Activated T-cell treated with anti-CD3 and anti-CD28 coated beads, Interleukin-2, amount 50 U/mL, for 72 hours (primary cell): ENCODE data around the gene CD164. TPM values are rescaled to one million over a fixed set of nuclear protein-coding genes. Genes with fewer than 3 reads are reported as not detected.

Source experiments
- ATAC-seq, 2 donors: fragments of 150-1000 bp; cut with Tn5 transposase; replicated peaks in 1 of 2; 2 replicates each; pipeline ENCODE4 v1.10.0; 2021; ENCODE audit warnings: moderate library complexity in 2 of 2, mild to moderate bottlenecking in 1 of 2
- DNase-seq, 2 donors: peaks; one replicate each; pipeline ENCODE4 v3.0.0; 2021 to 2022; ENCODE audit warnings: mixed read lengths in 1 of 2
- H3K27ac Mint-ChIP-seq: one replicate; pipeline ENCODE4 v1.8.0; 2022; ENCODE audit warnings: mild to moderate bottlenecking, moderate library complexity, mixed read lengths
- H3K27me3 Mint-ChIP-seq: one replicate; pipeline ENCODE4 v1.8.0; 2022; ENCODE audit warnings: low read depth, mixed read lengths
- H3K36me3 Mint-ChIP-seq, 2 donors: one replicate each; pipeline ENCODE4 v1.8.0; 2022; ENCODE audit warnings: mixed read lengths in 2 of 2, mild to moderate bottlenecking in 1 of 2; ENCODE audit not compliant: insufficient read depth in 2 of 2
- H3K4me1 Mint-ChIP-seq: one replicate; pipeline ENCODE4 v1.8.0; 2022; ENCODE audit warnings: low read depth, mixed read lengths
- H3K4me3 Mint-ChIP-seq, 2 donors: one replicate each; pipeline ENCODE4 v1.8.0; 2022; ENCODE audit warnings: mild to moderate bottlenecking in 2 of 2, mixed read lengths in 2 of 2, moderate library complexity in 2 of 2
- H3K9me3 Mint-ChIP-seq, 2 donors: one replicate each; pipeline ENCODE4 v1.8.0; 2022; ENCODE audit warnings: mixed read lengths in 2 of 2
- total RNA-seq, 2 donors: library from RNA; stranded (reverse); gene quantifications; one replicate each; pipeline ENCODE4 v1.2.3, GENCODE V29; 2022

CD164 gene
- 100 to 1,000 TPM; 164 to 215 TPM for total RNA-seq

DNA sequence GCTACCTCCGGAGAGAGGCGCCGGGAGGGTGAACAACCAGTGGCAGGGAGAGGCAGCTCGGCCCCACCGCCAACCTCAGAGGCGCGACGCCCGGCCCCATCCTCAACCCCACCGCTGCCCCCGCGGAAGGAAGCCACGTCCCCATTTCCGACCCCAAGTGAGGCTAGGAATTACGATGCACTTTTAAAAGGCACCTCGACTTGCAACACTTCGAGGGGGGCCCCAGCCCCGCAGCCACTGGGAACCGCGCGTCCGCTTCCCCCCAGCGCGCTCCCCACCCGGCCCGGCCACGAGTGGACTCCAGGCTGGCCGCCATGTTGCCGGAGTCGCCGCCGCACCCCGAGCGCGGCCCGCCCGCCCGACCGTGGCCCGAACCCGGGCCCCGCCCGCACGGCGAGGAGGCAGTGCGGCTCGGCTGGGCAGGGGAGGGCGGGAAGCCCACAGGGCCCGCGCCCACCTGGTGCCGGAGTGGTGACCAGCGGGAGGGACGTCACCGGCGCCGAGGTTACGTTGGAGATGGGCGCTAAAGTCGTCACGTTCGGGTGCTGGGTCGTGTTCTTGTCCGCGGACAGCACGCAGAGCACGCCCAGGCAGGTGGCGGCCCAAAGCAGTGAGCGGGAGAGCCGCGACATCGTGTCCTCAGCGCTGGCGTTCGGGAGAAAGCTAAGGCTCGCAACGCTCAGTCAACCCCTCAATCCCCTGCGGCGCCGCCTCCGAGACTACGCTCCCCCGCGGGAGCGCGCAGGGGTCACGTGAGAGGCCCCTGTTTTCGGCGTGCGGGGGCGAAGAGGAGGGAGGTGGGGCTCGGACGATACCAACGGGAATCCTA, at the start of gene CD164:
Gene CD164, minus strand, starts transcription at position 721 of the 829 bp plus-strand sequence. Its CDS starts 89 bp downstream, at position 632.
- H3K27me3 Mint-ChIP-seq, result no peaks in the 10 kb centered on the region
- ATAC-seq (peak; percentile 66), DNase-seq (peak; percentile 94 to 97)
- H3K4me3 Mint-ChIP-seq, result peak within 1 kb of the TSS; percentile 92 to 99
- H3K9me3 Mint-ChIP-seq, result no peaks in the 10 kb centered on the region
- H3K4me1 Mint-ChIP-seq, result peaks cover 55% of the 10 kb centered on the region
- H3K36me3 Mint-ChIP-seq, result peaks cover 16 to 26% of the 10 kb centered on the region in 2 donors
- peak within 1 kb of the TSS; percentile 100 for H3K27ac Mint-ChIP-seq

GRCh38 chr6:109429496-109429895, 47.2 kb upstream of the CD164 start:
- Mint-ChIP-seq H3K4me3 (no peak overlapping the region), H3K4me1 (no peaks in the 10 kb centered on the region), H3K27me3 (no peaks in the 10 kb centered on the region), H3K9me3 (no peaks in the 10 kb centered on the region), H3K27ac (no peak overlapping the region), H3K36me3 (no peaks in the 10 kb centered on the region)
- DNase-seq (no peak), ATAC-seq (no peak)

DNA sequence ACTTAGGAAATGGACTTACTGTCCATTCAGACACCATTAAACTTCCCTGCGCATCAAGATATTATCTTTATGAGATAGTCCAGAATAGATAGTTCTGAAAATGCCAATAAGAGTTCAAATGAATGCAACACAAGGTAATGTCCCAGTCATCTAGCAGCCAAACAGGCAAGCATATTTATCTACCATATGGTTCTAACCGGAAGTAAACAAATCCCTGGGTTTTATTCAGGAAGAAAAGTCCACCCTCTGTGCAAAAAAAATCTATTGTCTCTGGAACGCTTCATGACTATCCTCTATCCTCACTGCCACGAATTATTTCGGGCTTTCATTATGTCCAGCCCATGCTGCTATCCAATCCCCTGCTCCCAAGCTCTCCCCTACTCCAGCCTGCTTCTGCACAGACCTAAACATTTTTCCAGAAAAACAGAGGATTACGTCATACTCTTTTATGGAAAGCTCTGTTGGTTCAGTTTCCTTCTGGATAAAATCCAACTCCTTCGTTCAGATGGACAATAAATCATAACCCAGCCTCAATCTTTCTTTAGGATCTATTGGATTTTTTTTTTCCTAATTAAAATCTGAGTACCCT, 46.7 kb upstream of the CD164 start:
- H3K9me3 Mint-ChIP-seq, result no peaks in the 10 kb centered on the region
- ATAC-seq, result no peak
- H3K27ac Mint-ChIP-seq, result no peak overlapping the region

DNA sequence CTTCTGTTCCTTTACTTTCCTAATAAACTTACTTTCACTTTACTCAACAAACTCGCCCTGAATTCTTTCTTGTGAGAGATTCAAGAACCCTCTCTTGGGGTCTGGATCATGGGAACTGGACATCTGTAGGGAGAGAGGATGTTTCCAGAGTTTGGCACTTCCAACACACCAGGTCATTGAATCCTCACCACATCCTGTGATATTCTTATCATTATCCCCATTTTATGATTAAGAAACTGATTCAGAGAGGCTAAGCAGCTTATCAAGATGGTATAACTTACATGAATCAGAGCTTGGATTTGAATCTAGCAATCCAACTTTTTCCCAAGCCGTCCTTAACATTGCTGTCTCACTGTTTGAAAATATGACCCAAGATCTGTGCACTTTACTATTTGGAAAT, 42.7 kb upstream of the CD164 start:
- ATAC-seq (no peak), DNase-seq (no peak)
- Mint-ChIP-seq H3K27ac (no peak overlapping the region), H3K27me3 (no peaks in the 10 kb centered on the region), H3K4me3 (no peak overlapping the region), H3K4me1 (no peaks in the 10 kb centered on the region), H3K9me3 (no peaks in the 10 kb centered on the region), H3K36me3 (no peaks in the 10 kb centered on the region)

More for the DNA sequence above, 46.7 kb upstream of the CD164 start:
- Mint-ChIP-seq H3K27me3 (no peaks in the 10 kb centered on the region), H3K4me1 (no peaks in the 10 kb centered on the region), H3K36me3 (no peaks in the 10 kb centered on the region), H3K4me3 (no peak overlapping the region)
- DNase-seq, result no peak

- no peak for ATAC-seq
- no peak for DNase-seq
- no peaks in the 10 kb centered on the region for H3K9me3 Mint-ChIP-seq
- H3K27me3 Mint-ChIP-seq, result no peaks in the 10 kb centered on the region
- H3K4me1 Mint-ChIP-seq, result no peaks in the 10 kb centered on the region
- H3K27ac Mint-ChIP-seq, result no peak overlapping the region
- H3K4me3 Mint-ChIP-seq, result no peak overlapping the region
- H3K36me3 Mint-ChIP-seq, result no peaks in the 10 kb centered on the region
Measured at GRCh38 chr6:109421184-109421583, 38.9 kb upstream of the CD164 start.

DNA sequence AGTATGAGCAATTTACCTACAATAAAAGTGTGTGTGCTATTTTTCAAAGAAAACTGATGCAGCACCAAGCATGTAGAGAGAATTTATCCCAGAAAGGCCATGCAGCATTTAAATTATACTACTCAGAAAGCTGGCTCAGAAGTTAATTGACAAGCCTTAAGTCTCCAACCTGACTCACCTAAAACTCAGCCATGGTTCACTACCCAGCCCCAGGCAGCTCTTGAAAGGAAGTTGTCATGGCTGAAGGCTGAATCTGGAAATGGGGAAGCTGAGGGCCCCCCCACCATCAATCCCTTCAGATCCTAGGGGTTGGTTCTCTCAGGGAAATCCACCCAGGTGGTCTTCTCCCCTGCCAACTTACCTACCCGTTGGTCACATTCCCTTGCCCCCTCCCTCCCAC, 38.5 kb upstream of the CD164 start:
- H3K27ac Mint-ChIP-seq, result no peak overlapping the region
- H3K9me3 Mint-ChIP-seq, result no peaks in the 10 kb centered on the region
- no peaks in the 10 kb centered on the region for H3K36me3 Mint-ChIP-seq
- H3K4me3 Mint-ChIP-seq, result no peak overlapping the region
- no peaks in the 10 kb centered on the region for H3K27me3 Mint-ChIP-seq
- DNase-seq (no peak), ATAC-seq (no peak)
- H3K4me1 Mint-ChIP-seq, result no peaks in the 10 kb centered on the region

DNA sequence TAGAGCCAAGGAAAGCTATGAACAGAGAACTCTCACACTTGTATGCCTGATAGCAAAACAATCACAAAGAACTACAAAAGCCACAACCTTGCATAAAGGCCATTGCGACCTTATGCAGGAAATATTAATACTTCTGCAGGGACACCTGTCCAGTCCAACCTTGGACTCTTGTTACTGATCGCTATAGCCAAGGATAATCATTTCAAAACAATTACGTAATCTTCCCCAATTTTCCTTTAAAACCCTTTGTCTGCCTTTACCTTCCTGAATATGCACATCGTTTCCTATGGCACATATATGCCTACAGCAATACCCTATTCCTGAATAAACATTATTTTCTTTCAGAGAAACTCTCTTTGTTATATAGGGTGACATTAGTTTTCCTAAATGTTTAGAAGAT, 35.4 kb upstream of the CD164 start:
- Mint-ChIP-seq H3K27ac (no peak overlapping the region), H3K27me3 (no peaks in the 10 kb centered on the region), H3K36me3 (no peaks in the 10 kb centered on the region), H3K4me1 (no peaks in the 10 kb centered on the region), H3K9me3 (no peaks in the 10 kb centered on the region), H3K4me3 (no peak overlapping the region)
- ATAC-seq (no peak), DNase-seq (no peak)

DNA sequence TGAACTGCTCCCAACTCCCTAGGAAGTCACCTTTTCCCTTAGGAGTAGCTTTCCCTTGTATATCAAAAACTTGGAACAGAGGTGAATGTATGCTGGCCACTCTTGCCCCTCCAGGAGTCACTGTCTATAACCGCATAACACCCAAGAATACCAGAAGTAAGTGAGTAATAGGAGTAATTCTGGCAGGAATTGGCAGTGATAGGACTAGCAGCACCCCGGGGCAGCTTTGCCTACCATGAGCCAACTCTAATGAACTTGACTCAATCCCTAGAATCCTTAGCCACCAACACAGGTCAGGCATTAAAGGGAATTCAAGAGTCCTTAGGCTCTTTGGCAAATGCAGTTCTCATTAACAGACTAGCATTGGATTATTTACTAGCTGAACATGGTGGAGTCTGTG, 28.8 kb upstream of the CD164 start:
- no peak for DNase-seq
- H3K27ac Mint-ChIP-seq, result no peak overlapping the region
- no peak overlapping the region for H3K4me3 Mint-ChIP-seq
- no peak for ATAC-seq
- no peaks in the 10 kb centered on the region for H3K4me1 Mint-ChIP-seq
- no peaks in the 10 kb centered on the region for H3K36me3 Mint-ChIP-seq
- H3K27me3 Mint-ChIP-seq, result no peaks in the 10 kb centered on the region
- H3K9me3 Mint-ChIP-seq, result peaks cover 0 to 2% of the 10 kb centered on the region in 2 donors

DNA sequence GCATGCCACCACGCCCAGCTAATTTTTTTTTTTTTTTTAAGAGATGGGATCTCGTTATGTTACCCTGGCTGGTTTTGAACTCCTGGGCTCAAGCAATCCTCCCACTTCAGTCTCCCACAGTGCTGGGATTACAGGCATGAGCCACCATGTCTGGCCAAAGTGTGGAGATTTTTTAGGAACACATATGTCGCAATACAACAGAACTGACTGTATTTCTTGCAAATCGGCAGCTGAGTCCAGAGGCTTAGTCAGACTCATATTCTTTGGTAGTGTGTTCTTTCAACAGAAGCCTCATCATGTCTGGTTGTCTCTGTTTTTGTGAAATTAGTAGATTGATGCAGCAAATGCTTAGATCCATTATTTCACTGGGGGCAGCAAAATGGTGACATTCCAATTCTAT, 23.9 kb upstream of the CD164 start:
- ATAC-seq, result no peak
- Mint-ChIP-seq H3K4me1 (no peaks in the 10 kb centered on the region), H3K4me3 (no peak overlapping the region), H3K27ac (no peak overlapping the region), H3K36me3 (no peaks in the 10 kb centered on the region), H3K27me3 (no peaks in the 10 kb centered on the region), H3K9me3 (peaks cover 0 to 2% of the 10 kb centered on the region in 2 donors)
- DNase-seq, result no peak

- no peaks in the 10 kb centered on the region for H3K36me3 Mint-ChIP-seq
- H3K27ac Mint-ChIP-seq, result no peak overlapping the region
- H3K4me1 Mint-ChIP-seq, result peaks cover 23% of the 10 kb centered on the region
- no peak for ATAC-seq
- H3K9me3 Mint-ChIP-seq, result no peaks in the 10 kb centered on the region
- no peaks in the 10 kb centered on the region for H3K27me3 Mint-ChIP-seq
- no peak overlapping the region for H3K4me3 Mint-ChIP-seq
- DNase-seq, result no peak
Measured at GRCh38 chr6:109397020-109397419, 14.8 kb upstream of the CD164 start.

DNA sequence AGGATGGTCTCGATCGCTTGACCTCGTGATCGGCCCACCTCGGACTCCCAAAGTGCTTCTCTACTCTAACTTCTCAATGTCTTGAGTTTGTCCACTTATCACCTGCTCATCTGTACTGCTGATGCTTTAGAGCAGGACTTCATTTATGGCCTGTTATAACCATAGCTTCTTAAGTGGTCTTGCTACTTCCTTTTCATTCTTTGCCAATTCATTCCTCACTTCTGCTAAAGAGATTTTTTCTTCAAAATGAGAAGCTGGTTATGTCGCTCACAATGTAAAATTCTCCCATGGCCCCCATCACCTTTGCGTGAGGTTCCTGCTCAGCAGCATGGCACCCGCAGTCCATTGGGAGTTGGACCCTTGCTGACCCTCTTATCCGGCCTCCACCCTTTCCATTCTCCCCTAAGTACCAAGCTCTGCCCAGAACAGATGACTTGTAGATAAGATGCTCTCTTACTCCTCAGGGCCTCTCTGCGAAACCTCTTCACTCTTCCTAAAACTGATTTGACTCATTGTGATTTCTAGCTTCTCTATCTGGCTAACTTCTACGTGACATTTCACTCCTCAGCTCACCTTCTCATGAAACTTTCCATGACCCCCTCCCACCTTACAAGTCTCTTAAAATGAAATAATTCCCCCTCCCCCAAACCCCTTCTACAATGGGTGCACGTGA, 13.9 kb upstream of the CD164 start:
- no peaks in the 10 kb centered on the region for H3K36me3 Mint-ChIP-seq
- no peaks in the 10 kb centered on the region for H3K9me3 Mint-ChIP-seq
- no peak for DNase-seq
- H3K27ac Mint-ChIP-seq, result no peak overlapping the region
- peak in 1 of 2 donors; percentile 26 for ATAC-seq
- no peaks in the 10 kb centered on the region for H3K27me3 Mint-ChIP-seq
- peak overlapping the region in 1 of 2 donors; percentile 5 for H3K4me3 Mint-ChIP-seq
- H3K4me1 Mint-ChIP-seq, result peaks cover 28% of the 10 kb centered on the region

- DNase-seq (no peak), ATAC-seq (peak in 1 of 2 donors; percentile 29)
- no peak overlapping the region for H3K4me3 Mint-ChIP-seq
- H3K27ac Mint-ChIP-seq, result no peak overlapping the region
- H3K27me3 Mint-ChIP-seq, result no peaks in the 10 kb centered on the region
- peaks cover 29% of the 10 kb centered on the region for H3K4me1 Mint-ChIP-seq
- H3K36me3 Mint-ChIP-seq, result no peaks in the 10 kb centered on the region
- H3K9me3 Mint-ChIP-seq, result no peaks in the 10 kb centered on the region
Measured at GRCh38 chr6:109393886-109394281, 11.6 kb upstream of the CD164 start.

- ATAC-seq, result no peak
- Mint-ChIP-seq H3K27ac (no peak overlapping the region), H3K36me3 (no peaks in the 10 kb centered on the region), H3K4me3 (no peak overlapping the region), H3K27me3 (no peaks in the 10 kb centered on the region), H3K9me3 (no peaks in the 10 kb centered on the region), H3K4me1 (peaks cover 29% of the 10 kb centered on the region)
- DNase-seq, result no peak
Measured at GRCh38 chr6:109393157-109393885, 11.1 kb upstream of the CD164 start.
